HG02763 (cell line): Measurements from ENCODE around the gene GFAP.

Source experiments
- ATAC-seq: cut with Tn5 transposase; IDR thresholded peaks from one replicate; pipeline ENCODE4 v1.9.1; 2021; ENCODE audit warnings: mild to moderate bottlenecking, moderate library complexity; ENCODE audit not compliant: unreplicated experiment

Gene GFAP

DNA sequence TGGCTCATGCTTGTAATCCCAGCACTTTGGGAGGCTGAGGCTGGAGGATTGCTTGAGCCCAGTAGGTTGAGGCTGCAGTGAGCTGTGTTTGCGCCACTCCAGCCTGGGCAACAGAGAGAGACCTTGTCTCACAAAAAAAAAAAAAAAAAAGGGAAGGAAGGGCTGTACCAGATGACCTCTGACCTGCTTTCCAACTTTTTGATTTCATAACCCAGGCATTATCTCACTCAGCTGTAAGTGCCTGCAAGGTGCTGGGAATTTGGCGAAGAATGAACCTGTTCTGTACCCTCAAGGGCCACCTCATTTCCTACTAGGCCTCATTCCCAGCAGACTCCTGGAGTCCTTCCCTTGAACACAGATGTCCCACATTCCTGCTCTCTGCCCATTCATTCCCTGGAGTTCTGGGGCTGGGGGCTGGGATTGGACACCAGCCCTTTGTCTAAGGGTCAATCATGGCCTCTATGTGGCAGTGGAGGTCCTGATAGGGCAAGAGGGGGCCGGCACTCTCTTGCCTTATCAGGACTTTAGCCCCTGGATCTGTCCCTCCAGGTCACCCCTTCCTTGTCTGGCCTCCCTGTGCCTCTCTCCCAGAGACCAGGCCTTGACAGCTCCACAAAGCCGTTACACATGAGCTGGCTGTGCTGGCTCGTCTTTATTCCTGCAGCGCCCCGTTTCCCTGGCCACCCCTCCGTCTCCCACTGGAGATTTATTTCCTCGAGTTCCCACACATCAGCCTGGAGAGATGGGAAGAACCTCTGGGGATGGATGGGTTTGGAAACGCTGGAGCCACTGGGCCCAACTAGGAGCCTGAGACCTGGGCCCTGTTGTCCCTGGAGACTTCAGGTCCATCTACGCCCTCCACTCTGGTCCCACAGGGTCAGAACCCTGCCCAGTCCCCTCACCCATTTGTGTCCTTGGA lies 821 bp upstream of the GFAP start:
- no peak for ATAC-seq

DNA sequence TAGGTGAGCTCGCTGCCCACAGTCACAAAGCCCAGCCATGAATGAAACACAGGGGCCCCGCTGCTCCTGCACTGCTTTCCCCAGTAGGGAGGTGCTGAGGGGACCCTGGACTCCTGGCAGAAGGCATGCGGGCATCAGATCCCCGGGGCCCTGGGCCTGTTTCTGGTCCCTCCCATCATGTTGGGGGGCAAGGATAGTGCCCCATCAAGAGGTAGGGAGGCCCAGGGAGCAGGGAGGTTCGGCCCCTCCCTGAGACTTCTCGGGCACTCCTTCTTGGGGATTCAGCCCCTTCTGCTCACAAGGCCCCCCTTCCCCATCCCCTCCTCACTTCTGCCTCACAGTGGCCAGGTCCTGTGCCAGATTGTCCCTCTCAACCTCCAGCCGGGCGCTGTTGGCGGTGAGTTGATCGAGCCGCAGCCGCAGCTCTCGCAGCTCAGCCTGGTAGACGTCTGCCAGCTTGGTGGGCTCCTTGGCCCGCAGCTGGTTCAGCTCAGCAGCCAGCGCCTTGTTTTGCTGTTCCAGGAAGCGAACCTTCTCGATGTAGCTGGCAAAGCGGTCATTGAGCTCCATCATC lies 515 bp downstream of the GFAP start:
- no peak for ATAC-seq

DNA sequence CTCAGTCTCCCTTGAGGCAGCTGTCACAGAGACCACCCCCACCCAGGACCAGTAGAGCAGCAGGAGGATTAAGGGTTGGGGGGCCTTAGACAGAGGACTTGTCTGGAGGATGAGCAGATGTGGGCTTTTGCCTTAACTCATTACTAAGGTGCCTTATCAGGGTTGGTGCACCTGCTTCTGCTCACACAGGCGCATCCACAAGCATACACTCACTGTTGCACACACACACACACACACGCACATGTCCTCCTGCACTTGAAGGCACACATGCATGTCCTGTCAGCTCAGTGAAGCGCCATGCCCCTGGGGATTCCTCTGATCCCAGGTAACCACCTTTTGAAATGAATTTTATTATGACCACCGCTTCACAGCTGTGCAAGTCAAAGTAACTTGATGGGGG lies 1.2 kb downstream of the GFAP start:
- ATAC-seq = no peak

DNA sequence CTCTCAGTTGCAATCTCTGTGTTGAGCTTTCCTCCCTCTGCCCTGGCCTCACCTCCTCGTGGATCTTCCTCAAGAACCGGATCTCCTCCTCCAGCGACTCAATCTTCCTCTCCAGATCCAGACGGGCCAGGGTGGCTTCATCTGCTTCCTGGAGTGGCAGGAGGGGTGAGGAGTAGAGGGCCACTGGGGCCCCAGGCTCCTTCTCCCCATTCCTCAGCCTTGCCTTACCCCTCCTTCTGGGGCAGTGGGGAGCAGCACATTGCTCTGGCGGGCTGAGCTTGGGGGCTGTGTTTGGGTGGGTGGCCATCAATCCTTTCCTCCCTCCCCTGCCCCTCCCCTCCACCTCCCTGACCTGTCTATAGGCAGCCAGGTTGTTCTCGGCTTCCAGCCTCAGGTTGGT lies 1.6 kb downstream of the GFAP start:
- ATAC-seq = no peak

DNA sequence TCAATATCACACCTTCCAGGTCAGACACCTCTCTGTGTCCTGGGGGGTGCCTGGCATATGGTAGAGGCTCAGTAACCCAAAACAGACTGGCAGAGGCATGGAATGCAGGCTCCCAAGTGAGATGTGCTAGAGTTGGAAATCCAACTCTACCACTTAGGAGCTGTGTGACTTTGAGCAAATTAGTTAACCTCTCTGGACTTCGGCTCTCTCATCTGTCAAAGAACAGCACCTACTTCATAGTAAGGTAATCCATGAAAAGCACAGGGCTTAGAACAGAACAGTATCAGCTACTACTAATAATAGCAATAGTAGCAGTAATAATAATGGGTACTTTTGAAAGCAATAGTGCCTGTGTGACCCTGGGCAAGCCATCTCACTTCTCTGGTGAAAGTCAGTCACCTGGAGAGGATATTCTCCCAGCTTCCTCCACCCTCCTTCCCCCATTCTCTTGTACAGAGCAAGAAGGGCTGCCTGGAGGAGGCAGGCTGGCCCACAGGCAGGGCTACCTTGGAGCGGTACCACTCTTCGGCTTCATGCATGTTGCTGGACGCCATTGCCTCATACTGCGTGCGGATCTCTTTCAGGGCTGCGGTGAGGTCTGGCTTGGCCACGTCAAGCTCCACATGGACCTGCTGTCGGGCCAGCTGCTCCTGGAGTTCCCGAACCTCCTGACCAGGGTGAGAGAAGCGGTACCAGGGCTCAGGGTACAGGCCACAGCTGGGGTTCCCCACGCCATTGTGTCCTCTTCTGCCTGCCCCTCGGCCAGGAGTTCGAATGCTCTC lies 2.3 kb downstream of the GFAP start:
- ATAC-seq = no peak

DNA sequence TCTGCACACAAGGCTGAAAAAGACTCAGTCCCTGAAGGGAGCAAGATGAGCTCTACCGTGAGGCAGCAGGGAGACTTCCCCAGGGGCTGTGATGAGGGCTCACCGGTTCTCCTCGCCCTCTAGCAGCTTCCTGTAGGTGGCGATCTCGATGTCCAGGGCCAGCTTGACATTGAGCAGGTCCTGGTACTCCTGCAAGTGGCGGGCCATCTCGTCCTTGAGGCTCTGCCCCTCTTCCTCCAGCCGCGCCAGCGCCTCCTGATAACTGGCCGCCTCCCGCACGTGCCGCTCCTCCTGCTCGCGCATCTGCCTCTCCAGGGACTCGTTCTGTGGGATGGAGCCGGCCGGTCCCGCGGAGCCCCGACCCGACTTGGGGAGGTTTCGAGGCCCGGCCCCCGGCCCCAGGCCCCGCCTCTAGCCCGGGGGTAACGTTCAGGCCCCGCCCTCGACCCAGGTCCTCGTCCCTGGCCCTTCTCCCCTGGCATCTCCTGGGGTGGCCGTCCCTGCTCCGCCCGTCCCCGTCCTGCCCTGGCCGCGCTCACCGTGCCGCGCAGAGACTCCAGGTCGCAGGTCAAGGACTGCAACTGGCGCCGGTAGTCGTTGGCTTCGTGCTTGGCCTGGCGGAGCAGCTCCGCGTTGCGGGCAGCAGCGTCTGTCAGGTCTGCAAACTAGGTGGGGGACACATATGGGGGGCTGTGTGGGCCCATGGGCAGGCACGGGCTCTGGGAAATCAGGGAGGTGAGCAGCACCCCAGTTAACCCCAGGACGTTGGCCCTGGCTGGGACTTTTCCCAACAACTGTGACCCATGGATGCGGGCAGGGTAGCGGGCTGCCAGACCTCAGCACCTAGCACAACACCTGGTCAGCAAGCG lies 3.9 kb downstream of the GFAP start:
- ATAC-seq = no peak

DNA sequence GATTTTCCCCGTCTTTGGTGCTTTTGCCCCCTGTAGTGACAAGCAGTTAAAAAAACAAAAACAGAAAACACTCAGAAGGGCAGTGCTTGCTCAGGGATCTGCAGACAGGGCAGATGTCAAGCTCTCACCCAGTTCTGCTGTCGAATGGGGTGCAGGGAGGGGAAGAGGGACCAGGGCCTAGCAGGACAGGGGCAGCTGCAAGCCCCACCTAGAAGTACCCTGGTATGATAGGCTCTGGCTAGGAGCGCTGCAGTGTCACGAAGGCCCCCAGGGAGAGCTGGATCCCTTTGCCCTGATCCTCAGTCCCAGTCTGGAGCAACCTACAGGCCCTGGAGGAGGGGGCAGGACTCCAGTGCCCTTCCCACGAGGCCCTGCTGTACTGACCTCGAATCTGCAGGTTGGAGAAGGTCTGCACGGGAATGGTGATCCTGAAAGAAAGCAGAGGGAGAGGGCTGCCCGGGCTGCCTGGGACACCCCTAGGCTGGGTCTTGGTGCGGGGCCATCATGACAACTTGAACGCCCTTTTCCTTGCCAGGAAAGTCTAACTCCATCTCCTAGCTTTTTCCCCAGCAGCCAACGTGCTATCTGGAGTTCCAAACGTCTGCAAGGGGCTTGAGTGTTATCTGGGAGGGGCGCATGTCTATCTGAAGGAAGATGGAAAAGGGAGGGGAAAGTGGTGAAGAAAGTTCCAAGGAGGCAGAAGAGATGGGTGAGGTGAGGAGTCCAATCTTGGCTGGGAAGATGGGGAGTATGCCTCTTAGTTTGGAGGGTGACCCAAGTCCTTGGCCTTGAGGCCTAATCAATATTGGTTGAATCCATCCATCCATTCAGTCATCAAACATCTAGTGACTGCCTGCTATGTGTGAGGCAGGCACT lies 4.8 kb downstream of the GFAP start:
- ATAC-seq = no peak

DNA sequence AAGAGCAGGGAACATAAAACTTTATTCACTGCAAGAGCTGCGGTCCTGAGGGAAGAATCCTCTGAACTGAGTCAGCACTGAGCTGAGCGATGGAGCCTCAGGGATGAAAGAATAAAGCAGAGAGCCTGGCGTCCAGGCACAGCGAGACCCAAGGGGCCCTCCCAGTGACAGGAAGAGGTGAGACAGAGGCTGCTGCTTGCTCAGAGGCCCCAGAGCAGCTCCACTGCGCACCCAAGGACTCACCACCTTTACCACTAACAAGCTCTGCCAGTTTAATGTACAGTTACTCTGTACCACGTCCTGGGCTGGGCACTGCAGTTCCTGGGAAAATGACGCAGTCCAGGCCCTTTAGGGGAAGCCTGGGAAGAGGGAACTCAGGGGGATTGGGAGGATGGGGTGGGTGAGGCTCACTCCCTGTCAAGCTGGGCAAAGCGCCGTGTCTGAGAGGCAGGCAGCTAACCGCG lies 5.6 kb downstream of the GFAP start:
- ATAC-seq = no peak

DNA sequence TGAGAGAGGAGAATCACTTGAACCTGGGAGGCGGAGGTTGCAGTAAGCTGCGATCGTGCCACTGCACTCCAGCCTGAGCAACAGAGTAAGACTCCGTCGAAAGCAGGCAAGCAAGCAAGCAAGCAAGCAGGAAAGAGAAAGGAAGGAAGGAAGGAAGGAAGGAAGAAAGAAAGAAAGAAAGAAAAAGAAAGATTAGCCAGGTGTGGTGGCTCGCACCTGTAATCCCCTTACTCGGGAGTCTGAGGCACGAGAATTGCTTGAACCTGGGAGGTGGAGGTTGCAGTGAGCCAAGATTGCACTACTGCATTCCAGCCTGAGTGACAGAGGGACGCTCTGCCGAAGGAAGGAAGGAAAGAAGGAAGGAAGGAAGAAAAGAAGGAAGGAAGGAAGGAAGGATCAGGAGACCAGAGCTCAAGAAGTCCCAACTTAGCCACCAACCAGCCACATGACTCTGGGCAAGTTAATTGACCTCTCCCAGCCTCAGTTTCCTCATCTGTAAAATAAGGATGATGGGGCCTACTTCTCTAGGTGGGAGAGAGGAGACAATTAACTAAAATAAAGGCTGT lies 6.5 kb downstream of the GFAP start:
- ATAC-seq = no peak

DNA sequence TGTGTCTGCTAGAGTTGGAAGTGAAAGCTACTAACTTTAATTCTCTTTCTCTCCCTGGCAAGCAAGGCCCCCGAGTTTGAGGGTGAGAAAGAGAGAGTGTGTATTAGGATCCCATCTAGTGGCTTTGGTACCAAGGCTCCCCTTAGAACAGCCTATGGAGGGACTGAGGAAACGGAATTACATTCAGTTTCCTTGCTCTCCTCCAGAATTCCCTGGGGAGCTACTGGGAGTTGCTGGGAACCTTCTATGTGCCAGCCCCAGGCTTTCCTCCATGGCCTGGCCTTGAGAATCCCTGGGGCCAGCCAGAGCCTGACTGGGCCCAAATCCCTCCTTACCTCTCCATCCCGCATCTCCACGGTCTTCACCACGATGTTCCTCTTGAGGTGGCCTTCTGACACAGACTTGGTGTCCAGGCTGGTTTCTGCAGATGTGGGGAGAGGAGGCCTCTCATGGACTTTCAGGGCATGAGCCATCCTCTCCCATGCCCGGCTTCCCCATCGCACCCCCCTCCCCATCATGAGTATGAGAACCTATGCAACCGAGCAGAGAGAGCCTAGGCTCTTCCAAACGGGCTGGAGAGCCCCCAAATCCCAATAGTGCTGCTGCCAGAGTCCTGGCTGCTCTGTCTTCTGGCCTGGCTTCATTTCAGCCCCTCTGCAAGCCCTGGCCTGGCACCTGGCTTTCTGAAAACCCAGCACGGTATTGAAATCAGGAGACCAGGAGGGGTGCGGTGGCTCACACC lies 7.4 kb downstream of the GFAP start:
- ATAC-seq = no peak

DNA sequence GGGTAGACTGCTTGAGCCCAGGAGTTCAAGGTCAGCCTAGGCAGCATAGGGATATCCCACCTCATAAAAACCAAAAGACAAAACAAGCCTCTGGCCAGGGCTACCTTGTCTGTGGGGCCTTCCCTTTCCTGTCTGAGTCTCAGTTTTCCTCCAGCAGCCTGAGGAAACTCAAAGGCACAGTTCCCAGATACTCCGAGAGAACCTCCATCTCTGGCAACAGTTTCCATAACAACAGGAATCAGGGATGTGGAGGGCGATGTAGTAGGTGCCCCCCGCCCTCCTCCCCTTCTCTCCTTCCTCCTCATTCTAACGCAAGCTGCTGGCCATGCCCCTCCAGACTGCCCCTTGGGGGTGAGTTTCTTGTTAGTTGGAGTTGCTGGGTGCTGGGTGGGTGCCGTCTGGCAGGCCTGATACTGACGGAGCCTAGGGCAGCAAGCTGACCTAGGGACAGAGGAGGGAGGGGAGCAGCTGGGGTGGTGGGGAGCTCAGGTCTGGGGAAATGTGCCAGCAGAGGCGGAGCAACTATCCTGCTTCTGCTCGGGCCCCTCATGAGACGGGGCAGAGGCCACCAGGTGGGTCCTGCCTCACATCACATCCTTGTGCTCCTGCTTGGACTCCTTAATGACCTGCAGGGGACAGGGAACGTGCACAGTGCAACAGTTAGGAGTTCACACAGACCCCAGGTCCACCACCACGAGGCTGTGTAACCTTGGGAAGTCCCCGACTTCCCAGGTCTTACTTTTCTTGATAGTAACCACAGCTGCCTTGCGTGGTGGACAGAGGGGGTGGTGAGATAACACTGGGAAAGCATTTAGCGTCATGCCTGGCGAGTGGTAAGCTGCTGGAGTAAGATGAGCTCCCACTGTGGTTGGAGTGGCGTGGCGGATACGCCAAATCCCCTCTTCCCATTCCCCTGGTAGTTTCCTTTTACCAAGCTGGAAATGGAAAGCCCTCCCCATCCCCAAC lies 8.3 kb downstream of the GFAP start:
- ATAC-seq = no peak

DNA sequence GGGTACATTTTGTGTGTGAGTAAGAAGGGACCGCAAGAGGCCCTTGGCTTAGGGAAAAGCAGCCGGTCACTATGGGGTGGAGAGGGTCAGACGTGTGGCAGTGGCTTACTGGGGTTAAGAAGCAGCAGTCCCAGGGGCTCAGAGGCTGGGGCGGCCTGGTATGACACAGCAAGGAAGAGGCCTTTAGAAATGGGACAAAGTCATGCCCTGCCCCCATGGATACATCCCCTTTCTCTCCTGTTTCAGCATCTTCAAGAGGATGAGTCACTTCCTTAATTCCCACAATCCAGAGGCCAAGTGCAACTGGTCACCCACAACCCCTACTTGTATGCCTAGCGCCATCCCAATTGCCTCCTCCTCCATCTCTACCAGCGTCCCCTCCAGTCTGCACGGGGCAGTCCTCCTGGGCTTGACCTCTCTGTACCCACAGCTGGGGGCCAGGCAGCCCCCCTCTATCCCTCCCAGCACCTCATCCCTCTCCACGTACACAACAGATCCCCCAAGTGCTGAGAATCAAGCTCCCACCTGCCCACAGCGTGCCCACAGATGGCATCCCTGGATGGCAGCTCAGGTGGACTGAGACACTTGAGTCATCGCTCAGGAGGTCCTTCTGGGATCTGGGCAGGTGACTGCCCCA lies 9.2 kb downstream of the GFAP start:
- ATAC-seq = no peak

DNA sequence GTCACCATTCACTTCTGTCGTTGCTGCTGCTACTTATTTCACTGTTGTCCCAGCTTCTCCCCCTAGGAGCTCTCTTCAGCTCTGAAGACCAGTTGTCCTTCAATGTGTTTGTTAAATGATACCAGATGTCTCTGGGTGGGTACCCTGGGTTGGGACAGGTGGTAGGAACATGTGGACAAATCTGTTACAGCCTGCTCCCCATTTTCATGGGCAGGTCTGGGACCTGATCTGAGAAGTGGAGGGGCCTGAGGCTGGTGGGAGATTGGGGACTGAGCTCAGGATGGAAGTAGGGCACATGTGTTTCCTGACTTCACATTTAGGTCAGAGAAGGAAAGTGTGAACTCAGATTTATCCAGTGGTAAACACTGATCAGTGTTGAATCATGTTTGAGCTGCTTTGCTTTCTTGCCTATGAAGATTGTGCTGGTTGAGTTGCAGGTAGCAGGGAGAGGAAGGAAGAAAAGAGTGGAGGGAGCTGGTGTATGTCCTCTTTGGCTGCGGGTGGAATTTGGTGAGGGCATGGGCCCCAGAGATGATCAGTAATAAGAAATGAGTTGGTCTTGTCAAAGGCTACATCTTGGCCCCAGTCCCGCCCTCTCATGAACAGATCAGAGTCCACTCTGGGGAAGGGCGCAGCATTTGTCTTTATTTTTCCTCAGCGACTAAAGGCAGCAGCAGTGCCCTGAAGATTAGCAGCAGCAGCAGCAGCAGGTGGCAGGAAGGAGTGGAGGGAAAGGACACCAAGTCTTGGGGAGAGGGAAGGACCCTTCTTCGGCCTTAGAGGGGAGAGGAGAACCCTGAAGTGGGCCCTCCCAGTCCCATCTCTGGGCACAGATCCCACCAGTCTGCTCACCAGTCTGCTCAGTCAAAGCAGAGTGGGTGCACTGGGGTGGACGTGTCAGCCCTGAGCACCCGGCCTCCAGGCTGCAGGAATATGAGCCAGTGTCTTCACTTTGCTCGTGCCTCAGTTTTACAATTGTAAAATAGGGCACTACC lies 10.0 kb downstream of the GFAP start:
- no peak for ATAC-seq

DNA sequence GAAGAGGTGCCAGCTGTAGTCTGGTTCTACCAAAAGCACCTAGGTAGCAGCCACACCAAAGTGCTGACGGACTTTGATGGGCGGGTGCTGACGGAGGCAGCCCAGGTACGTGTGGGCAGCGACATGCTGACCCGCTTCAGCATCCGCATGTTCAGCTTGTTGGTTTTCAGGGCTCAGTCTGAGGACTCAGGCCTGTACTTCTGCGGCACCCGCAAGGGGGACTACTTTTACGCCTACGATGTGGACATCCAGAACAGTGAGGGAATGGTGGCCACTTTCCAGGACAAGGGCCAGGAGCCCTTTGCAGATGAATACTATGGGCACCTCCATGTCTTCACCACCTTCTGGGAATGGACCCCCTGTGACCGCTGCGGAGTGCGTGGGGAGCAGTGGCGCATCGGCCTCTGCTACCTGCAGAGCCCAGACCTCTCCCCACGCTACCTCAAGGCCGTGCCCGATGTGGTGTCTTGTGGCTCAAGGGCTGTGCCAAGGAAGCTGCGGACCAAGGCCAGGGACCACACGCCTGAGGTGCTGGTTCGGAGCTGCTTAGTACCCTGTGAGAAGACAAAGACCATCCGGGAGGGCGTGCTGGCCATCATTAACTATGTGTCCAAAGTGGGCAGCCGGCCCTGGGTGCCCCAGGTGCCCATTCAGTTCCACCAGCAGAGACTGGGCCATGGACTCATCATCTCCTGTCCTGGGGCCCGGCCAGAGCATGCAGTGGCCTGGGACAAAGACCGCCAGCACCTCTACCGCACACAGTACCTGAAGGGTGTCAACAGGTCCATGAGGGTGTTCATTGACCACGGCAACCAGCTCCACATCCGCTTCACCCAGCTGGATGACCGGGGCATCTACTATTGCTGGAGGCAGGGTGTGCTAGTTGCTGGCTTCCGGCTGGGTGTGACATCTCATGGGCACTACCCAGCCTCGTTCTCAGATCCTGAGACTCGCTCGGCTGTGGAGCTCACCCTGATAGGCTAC lies 11.0 kb downstream of the GFAP start:
- no peak for ATAC-seq
